NB4 (cell line): ENCODE measurements around the gene NR1H2.

ENCODE experiments used
- DNase-seq: peaks from one replicate; pipeline ENCODE4 v3.0.0; 2010; ENCODE audit warnings: low read depth
- H3K4me3 ChIP-seq: one replicate; pipeline ENCODE4 v1.5.1; 2011; ENCODE audit warnings: mild to moderate bottlenecking, low read depth, low read length, moderate library complexity
- CTCF ChIP-seq: IDR thresholded peaks from one replicate; pipeline ENCODE4 v1.5.1; 2012; ENCODE audit warnings: low read depth, low read length
- MAX ChIP-seq: IDR thresholded peaks from 2 replicates; pipeline ENCODE4 v1.6.1; 2011; ENCODE audit warnings: low read depth, low read length
- MYC ChIP-seq: IDR thresholded peaks from 2 replicates; pipeline ENCODE4 v1.6.1; 2011; ENCODE audit warnings: low read depth, low read length
- POLR2A ChIP-seq: IDR thresholded peaks from 2 replicates; pipeline ENCODE4 v1.6.1; 2011; ENCODE audit warnings: mild to moderate bottlenecking; ENCODE audit not compliant: insufficient read length; ENCODE audit errors: extremely low read depth

Gene NR1H2

GRCh38 chr19:50414864-50415660 is 38.8 kb downstream of the NR1H2 start:
- peak; percentile 60 for DNase-seq
- no peak overlapping the region for H3K4me3 ChIP-seq

GRCh38 chr19:50415661-50416033 is 39.4 kb downstream of the NR1H2 start:
- no peak overlapping the region for H3K4me3 ChIP-seq
- peak; percentile 64 for DNase-seq
- TF ChIP-seq POLR2A (no peak), MYC (no peak), MAX (no peak), CTCF (no peak)

More at GRCh38 chr19:50414864-50415660, 38.8 kb downstream of the NR1H2 start:
- TF ChIP-seq MAX (peak; percentile 46; the same call in 1 of the 2 replicates), CTCF (peak; percentile 51), MYC (peak; percentile 54), POLR2A (no peak)

- TF ChIP-seq CTCF (no peak), MYC (no peak), POLR2A (no peak), MAX (no peak)
- no peak for DNase-seq
- no peak overlapping the region for H3K4me3 ChIP-seq
Observed at GRCh38 chr19:50416034-50416977, 40.0 kb downstream of the NR1H2 start.

- H3K4me3 ChIP-seq = no peak overlapping the region
- DNase-seq = no peak
Observed at GRCh38 chr19:50417111-50418081, 41.1 kb downstream of the NR1H2 start.

More at GRCh38 chr19:50417111-50418081, 41.1 kb downstream of the NR1H2 start:
- no peak for TF ChIP-seq POLR2A
- TF ChIP-seq MYC = no peak
- no peak for TF ChIP-seq MAX
- no peak for TF ChIP-seq CTCF
